Measurements from ENCODE around the gene IL17C.

- TF ChIP-seq CTCF (IDR thresholded peaks at IDR 0.05) = no peak
- no peak for TF ChIP-seq POLR2A (IDR thresholded peaks at IDR 0.05)
Observed at GRCh38 chr16:88685156-88686061, 47.0 kb downstream of the IL17C start.

Measured in ovary (tissue), 3 donors.